Muscle layer of colon (tissue), 2 donors: Measurements from ENCODE around the gene ZNF280A.
"Not testable (repeated sequence)": the region's sequence is repeated elsewhere in the genome, so short reads cannot be mapped to it uniquely, and the experiment has no call there.

Experiments
- H3K27ac ChIP-seq: one replicate; pipeline ENCODE4 v1.7.0; 2013; ENCODE audit warnings: low read depth, mild to moderate bottlenecking, low read length, moderate library complexity
- H3K27me3 ChIP-seq, 2 donors: one replicate each; pipeline ENCODE4 v1.7.0; 2013; ENCODE audit warnings: low read length in 2 of 2, mild to moderate bottlenecking in 2 of 2; ENCODE audit not compliant: insufficient read depth in 2 of 2, control insufficient read depth in 1 of 2
- H3K36me3 ChIP-seq: one replicate; pipeline ENCODE4 v1.7.0; 2013; ENCODE audit warnings: mild to moderate bottlenecking, low read length; ENCODE audit not compliant: insufficient read depth
- H3K4me1 ChIP-seq: one replicate; pipeline ENCODE4 v1.7.0; 2013; ENCODE audit warnings: mild to moderate bottlenecking, low read length; ENCODE audit not compliant: insufficient read depth
- H3K4me3 ChIP-seq, 2 donors: one replicate each; pipeline ENCODE4 v1.7.0; 2013; ENCODE audit warnings: low read length in 2 of 2, low read depth in 1 of 2, mild to moderate bottlenecking in 1 of 2, moderate library complexity in 1 of 2
- H3K9ac ChIP-seq: one replicate; pipeline ENCODE4 v1.7.0; 2013; ENCODE audit warnings: low read length
- H3K9me3 ChIP-seq: one replicate; pipeline ENCODE4 v1.7.0; 2013; ENCODE audit warnings: mild to moderate bottlenecking, low read length
- donor health status: abdominal sarcoma.
- donor health status: Adenocarcinoma of cecum.

Gene ZNF280A

GRCh38 chr22:22520667-22521602 is 865 bp upstream of the ZNF280A start:
- Histone ChIP-seq H3K36me3 (no peaks in the 10 kb centered on the region), H3K27me3 (no peaks in the 10 kb centered on the region), H3K9me3 (no peaks in the 10 kb centered on the region), H3K27ac (no peak overlapping the region), H3K4me1 (no peaks in the 10 kb centered on the region), H3K9ac (no peak overlapping the region), H3K4me3 (no peak overlapping the region)

GRCh38 chr22:22519591-22519990 is 479 bp downstream of the ZNF280A start:
- no peaks in the 10 kb centered on the region for H3K36me3 ChIP-seq
- H3K27me3 ChIP-seq, result no peaks in the 10 kb centered on the region
- H3K9me3 ChIP-seq, result no peaks in the 10 kb centered on the region
- H3K27ac ChIP-seq, result no peak overlapping the region
- H3K4me3 ChIP-seq, result no peak overlapping the region
- no peaks in the 10 kb centered on the region for H3K4me1 ChIP-seq
- no peak overlapping the region for H3K9ac ChIP-seq

- Histone ChIP-seq H3K9me3 (no peaks in the 10 kb centered on the region), H3K27me3 (no peaks in the 10 kb centered on the region), H3K9ac (no peak overlapping the region), H3K36me3 (no peaks in the 10 kb centered on the region), H3K27ac (no peak overlapping the region), H3K4me1 (no peaks in the 10 kb centered on the region), H3K4me3 (no peak overlapping the region)
Observed at GRCh38 chr22:22516992-22517391, 3.1 kb downstream of the ZNF280A start.

GRCh38 chr22:22515890-22516289 is 4.2 kb downstream of the ZNF280A start:
- Histone ChIP-seq H3K36me3 (no peaks in the 10 kb centered on the region), H3K27ac (no peak overlapping the region), H3K27me3 (no peaks in the 10 kb centered on the region), H3K4me3 (no peak overlapping the region), H3K4me1 (no peaks in the 10 kb centered on the region), H3K9me3 (no peaks in the 10 kb centered on the region), H3K9ac (no peak overlapping the region)

- H3K27me3 ChIP-seq, H3K4me3 ChIP-seq, H3K36me3 ChIP-seq, H3K9ac ChIP-seq, H3K27ac ChIP-seq, H3K4me1 ChIP-seq, H3K9me3 ChIP-seq: not testable (repeated sequence)
Observed at GRCh38 chr22:22514431-22514830, 5.6 kb downstream of the ZNF280A start.

GRCh38 chr22:22513619-22514018 is 6.5 kb downstream of the ZNF280A start:
- no peak overlapping the region for H3K4me3 ChIP-seq
- no peak overlapping the region for H3K9ac ChIP-seq
- no peaks in the 10 kb centered on the region for H3K27me3 ChIP-seq
- no peaks in the 10 kb centered on the region for H3K4me1 ChIP-seq
- H3K36me3 ChIP-seq, result no peaks in the 10 kb centered on the region
- no peak overlapping the region for H3K27ac ChIP-seq
- no peaks in the 10 kb centered on the region for H3K9me3 ChIP-seq

- no peaks in the 10 kb centered on the region for H3K9me3 ChIP-seq
- H3K27me3 ChIP-seq, result no peaks in the 10 kb centered on the region
- no peak overlapping the region for H3K27ac ChIP-seq
- no peak overlapping the region for H3K4me3 ChIP-seq
- H3K9ac ChIP-seq, result no peak overlapping the region
- no peaks in the 10 kb centered on the region for H3K36me3 ChIP-seq
- no peaks in the 10 kb centered on the region for H3K4me1 ChIP-seq
Observed at GRCh38 chr22:22512951-22513350, 7.1 kb downstream of the ZNF280A start.

- H3K9ac ChIP-seq, H3K9me3 ChIP-seq, H3K4me1 ChIP-seq, H3K27ac ChIP-seq, H3K27me3 ChIP-seq, H3K36me3 ChIP-seq, H3K4me3 ChIP-seq: not testable (repeated sequence)
Observed at GRCh38 chr22:22510833-22511232, 9.2 kb downstream of the ZNF280A start.

- not testable (repeated sequence) for H3K27ac ChIP-seq, H3K9me3 ChIP-seq, H3K27me3 ChIP-seq, H3K4me3 ChIP-seq, H3K36me3 ChIP-seq, H3K4me1 ChIP-seq, H3K9ac ChIP-seq
Observed at GRCh38 chr22:22509912-22510311, 10.2 kb downstream of the ZNF280A start.

GRCh38 chr22:22508274-22509176 is 11.5 kb downstream of the ZNF280A start, which contains the start of gene ZNF280B:
Gene ZNF280B (minus strand): TSS chr22:22508742. CDS start chr22:22489398, 19,344 bp downstream.
- Histone ChIP-seq H3K9me3 (no peaks in the 10 kb centered on the region), H3K27ac (peak within 1 kb of the TSS; percentile 75), H3K9ac (no peak within 1 kb of the TSS), H3K4me1 (no peaks in the 10 kb centered on the region), H3K36me3 (no peaks in the 10 kb centered on the region), H3K4me3 (peak within 1 kb of the TSS; percentile 54 to 68), H3K27me3 (no peaks in the 10 kb centered on the region)

GRCh38 chr22:22507743-22508273 is 12.3 kb downstream of the ZNF280A start:
- Histone ChIP-seq H3K4me1 (no peaks in the 10 kb centered on the region), H3K9me3 (no peaks in the 10 kb centered on the region), H3K9ac (no peak overlapping the region), H3K27ac (peak overlapping the region; percentile 75), H3K27me3 (no peaks in the 10 kb centered on the region), H3K4me3 (peak overlapping the region; percentile 54 to 68), H3K36me3 (no peaks in the 10 kb centered on the region)
